Kidney (tissue), 14 donors: Measurements from ENCODE around the gene USP9X. TPM values are rescaled to one million over a fixed set of nuclear protein-coding genes. Genes with fewer than 3 reads are reported as not detected.

Source experiments
- DNase-seq, 5 donors: peaks; one replicate each; pipeline ENCODE4 v3.0.0-alpha.2; 2013 to 2020
- FAIRE-seq: peaks from 2 replicates; lab custom pipeline; 2012; peaks lifted over from hg19 to GRCh38; lab: Jason Lieb, UNC
- H3K27ac ChIP-seq, 2 donors: one replicate each; pipeline ENCODE4 v1.7.0; 2013; ENCODE audit warnings: low read depth in 2 of 2, low read length in 2 of 2, inconsistent platforms in 1 of 2
- H3K27me3 ChIP-seq: one replicate; pipeline ENCODE4 v1.7.1; 2013; ENCODE audit warnings: low read length, inconsistent platforms; ENCODE audit not compliant: control insufficient read depth, insufficient read depth
- H3K36me3 ChIP-seq, 3 donors: one replicate each; pipeline versions ENCODE4 v1.7.0 to v1.7.1; 2013; ENCODE audit warnings: low read length in 3 of 3, control low read depth in 1 of 3, inconsistent platforms in 1 of 3; ENCODE audit not compliant: insufficient read depth in 3 of 3, control insufficient read depth in 2 of 3
- H3K4me1 ChIP-seq, 3 donors: one replicate each; pipeline versions ENCODE4 v1.7.0 to v1.7.1; 2013; ENCODE audit warnings: low read length in 3 of 3, inconsistent platforms in 1 of 3, low read depth in 1 of 3; ENCODE audit not compliant: control insufficient read depth in 2 of 3, insufficient read depth in 2 of 3
- H3K4me3 ChIP-seq, 3 donors: one replicate each; pipeline versions ENCODE4 v1.7.0 to v1.8.1; 2013; ENCODE audit warnings: low read length in 3 of 3, control low read depth in 1 of 3, inconsistent platforms in 1 of 3
- H3K9ac ChIP-seq, 3 donors: one replicate each; pipeline versions ENCODE4 v1.7.0 to v1.7.1; 2013; ENCODE audit warnings: low read length in 3 of 3, control low read depth in 1 of 3, inconsistent platforms in 1 of 3
- H3K9me3 ChIP-seq, 3 donors: one replicate each; pipeline versions ENCODE4 v1.7.0 to v1.7.1; 2013; ENCODE audit warnings: low read length in 3 of 3, control low read depth in 1 of 3, inconsistent platforms in 1 of 3; ENCODE audit not compliant: control insufficient read depth in 2 of 3, insufficient read depth in 1 of 3
- intact Hi-C: fragments of 100-400 bp; cut with DNase I; formaldehyde crosslinking; loops from one replicate; pipeline ENCODE4 v1.11.1; 2022
- polyA plus RNA-seq: library from polyadenylated mRNA; stranded (reverse); fragments of 350-450 nt; fragmentation: Illumina TruSeq; extraction: RNeasy Lipid Tissue Mini Kit (QIAGEN cat#74804); gene quantifications from one replicate; pipeline ENCODE4 v1.2.3, GENCODE V29; 2014; ENCODE audit warnings: low read depth, low replicate concordance; ENCODE audit not compliant: insufficient read depth
- total RNA-seq: library from RNA; stranded (reverse); fragmentation: NEBNext Ultra II Directional; extraction: Animal tissue kit (Norgen Biotek cat#: 25700); gene quantifications from one replicate; pipeline ENCODE4 v1.2.1, GENCODE V29; 2021
- TF ChIP-seq, protein P1 (sequence below): IDR thresholded peaks from 3 replicates; pipeline ENCODE4 v1.5.1; 2012; ENCODE audit warnings: mild to moderate bottlenecking, moderate library complexity, borderline replicate concordance; ENCODE audit not compliant: insufficient read depth; ENCODE audit errors: extremely low read depth
- donor health status: control.
- donor health status: control.
- donor health status: control.
- donor health status: control.
- donor health status: control.
- donor health status: DM: yes; HTN: yes; CAD: no.
- donor health status: Normal renal cell carcinoma (clear cell type).

Gene USP9X
- total and polyA plus RNA-seq, 2 donors from 2014 or later = 12.0 to 86.8 TPM

DNA sequence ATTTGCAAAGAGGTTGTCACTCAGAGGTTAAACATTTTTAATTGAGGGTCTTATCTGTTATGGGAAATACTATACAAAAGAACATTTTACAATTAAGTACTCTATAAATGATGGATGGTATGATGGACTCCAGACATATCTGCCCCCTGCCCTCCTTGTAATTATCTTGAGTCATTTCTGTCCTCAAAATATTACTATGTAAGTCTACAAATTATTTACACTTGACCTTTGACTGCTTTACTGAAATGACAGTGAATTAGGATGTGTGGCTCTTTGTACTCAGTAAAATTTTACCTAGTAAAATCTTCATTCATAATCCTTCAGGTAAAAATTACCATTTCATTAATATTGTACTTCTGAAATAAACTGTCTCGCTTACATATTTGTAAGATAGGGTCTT is 46.5 kb downstream of the USP9X start:
- no peaks in the 10 kb centered on the region for H3K27me3 ChIP-seq
- DNase-seq (no peak), FAIRE-seq (no peak)
- no peak overlapping the region for H3K27ac ChIP-seq
- intact Hi-C loops = no loop called here
- TF ChIP-seq, protein P1, sequence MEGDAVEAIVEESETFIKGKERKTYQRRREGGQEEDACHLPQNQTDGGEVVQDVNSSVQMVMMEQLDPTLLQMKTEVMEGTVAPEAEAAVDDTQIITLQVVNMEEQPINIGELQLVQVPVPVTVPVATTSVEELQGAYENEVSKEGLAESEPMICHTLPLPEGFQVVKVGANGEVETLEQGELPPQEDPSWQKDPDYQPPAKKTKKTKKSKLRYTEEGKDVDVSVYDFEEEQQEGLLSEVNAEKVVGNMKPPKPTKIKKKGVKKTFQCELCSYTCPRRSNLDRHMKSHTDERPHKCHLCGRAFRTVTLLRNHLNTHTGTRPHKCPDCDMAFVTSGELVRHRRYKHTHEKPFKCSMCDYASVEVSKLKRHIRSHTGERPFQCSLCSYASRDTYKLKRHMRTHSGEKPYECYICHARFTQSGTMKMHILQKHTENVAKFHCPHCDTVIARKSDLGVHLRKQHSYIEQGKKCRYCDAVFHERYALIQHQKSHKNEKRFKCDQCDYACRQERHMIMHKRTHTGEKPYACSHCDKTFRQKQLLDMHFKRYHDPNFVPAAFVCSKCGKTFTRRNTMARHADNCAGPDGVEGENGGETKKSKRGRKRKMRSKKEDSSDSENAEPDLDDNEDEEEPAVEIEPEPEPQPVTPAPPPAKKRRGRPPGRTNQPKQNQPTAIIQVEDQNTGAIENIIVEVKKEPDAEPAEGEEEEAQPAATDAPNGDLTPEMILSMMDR = no peak
- H3K9ac ChIP-seq = no peak overlapping the region
- no peaks in the 10 kb centered on the region for H3K4me1 ChIP-seq
- peaks cover 0 to 22% (median 3%) of the 10 kb centered on the region in 3 donors for H3K36me3 ChIP-seq
- H3K9me3 ChIP-seq = peaks cover 0 to 1% (median 0%) of the 10 kb centered on the region in 3 donors
- H3K4me3 ChIP-seq = no peak overlapping the region

DNA sequence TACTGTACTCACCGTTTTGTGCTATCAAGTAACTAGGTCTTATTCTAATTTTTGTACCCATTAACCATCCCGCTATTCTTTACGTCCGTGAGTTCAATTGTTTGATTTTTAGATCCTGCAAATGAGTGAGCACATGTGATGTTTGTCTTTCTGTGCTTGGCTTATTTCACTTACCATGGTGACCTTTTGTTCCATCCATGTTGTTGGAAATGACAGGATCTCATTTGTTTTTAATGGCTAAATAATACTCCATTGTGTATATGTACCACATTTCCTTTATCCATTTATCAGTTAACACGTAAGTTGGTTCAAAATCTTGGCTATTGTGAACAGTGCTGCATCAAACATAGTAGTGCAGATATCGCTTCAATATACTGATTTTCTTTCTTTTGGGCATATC is 48.3 kb downstream of the USP9X start:
- intact Hi-C loops = no loop called here
- FAIRE-seq (no peak), DNase-seq (no peak)
- Histone ChIP-seq H3K27ac (no peak overlapping the region), H3K36me3 (peaks cover 0 to 22% (median 3%) of the 10 kb centered on the region in 3 donors), H3K4me3 (no peak overlapping the region), H3K27me3 (no peaks in the 10 kb centered on the region), H3K9me3 (peaks cover 0 to 1% (median 0%) of the 10 kb centered on the region in 3 donors), H3K9ac (no peak overlapping the region), H3K4me1 (no peaks in the 10 kb centered on the region)
- TF ChIP-seq, protein P1 = no peak

DNA sequence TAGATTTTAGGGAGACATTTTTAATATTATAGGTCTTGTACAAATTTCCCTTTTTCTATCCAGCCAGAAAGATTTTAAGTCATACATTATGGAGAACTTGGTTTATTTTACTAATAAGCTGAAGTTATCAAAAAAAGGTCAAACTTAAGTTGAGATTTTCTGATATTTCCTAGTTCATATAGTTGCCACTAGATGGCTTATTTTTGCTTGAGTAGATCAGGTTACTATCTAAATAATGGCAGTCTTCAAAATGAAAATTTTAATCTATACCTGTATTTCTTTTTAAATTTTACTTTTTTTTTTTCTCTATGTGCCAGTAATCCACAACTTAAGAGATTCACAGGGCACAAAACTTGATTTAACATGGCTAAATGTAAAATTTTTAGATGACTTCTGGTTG is 52.3 kb downstream of the USP9X start:
- Histone ChIP-seq H3K9ac (no peak overlapping the region), H3K9me3 (peaks cover 0 to 1% (median 0%) of the 10 kb centered on the region in 3 donors), H3K27ac (no peak overlapping the region), H3K36me3 (peaks cover 0 to 15% (median 7%) of the 10 kb centered on the region in 3 donors), H3K27me3 (no peaks in the 10 kb centered on the region), H3K4me3 (no peak overlapping the region), H3K4me1 (no peaks in the 10 kb centered on the region)
- intact Hi-C loops = no loop called here
- FAIRE-seq (peak; percentile 78), DNase-seq (no peak)
- TF ChIP-seq, protein P1 = no peak
